ENCODE data around the gene ZNF408.

ZNF408 gene

DNA sequence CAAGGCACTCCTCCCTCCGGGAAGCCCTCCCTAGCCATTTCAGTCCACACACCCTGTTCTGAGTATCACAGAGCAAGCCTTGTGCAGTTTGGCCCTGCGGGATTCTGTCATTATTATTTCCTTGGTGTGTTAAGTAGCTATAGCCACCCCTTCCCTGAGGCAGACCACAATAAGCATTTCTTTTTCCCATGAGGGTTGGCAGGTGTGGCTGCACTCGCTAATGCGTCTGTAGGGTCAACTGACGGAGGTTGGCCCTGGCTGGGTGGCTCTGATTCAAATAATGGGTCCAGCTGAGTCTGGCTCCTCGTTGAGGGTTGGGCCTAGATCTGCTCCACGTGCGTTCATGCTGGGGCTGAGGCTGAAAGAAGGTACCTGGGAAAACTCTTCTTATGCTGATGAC, 23.3 kb downstream of the ZNF408 start:
- Histone ChIP-seq H3K4me1 (ENCODE audit: control insufficient read depth in 1 of 2, insufficient read depth in 2 of 2, low read length in 2 of 2) (no peaks in the 10 kb centered on the region), H3K9ac (ENCODE audit: low read depth in 1 of 2, low read length in 2 of 2) (no peak overlapping the region), H3K27ac (ENCODE audit: low read depth, low read length) (no peak overlapping the region), H3K9me3 (ENCODE audit: control insufficient read depth in 1 of 2, low read length in 2 of 2) (no peaks in the 10 kb centered on the region), H3K4me3 (ENCODE audit: low read depth in 1 of 2, low read length in 2 of 2) (no peak overlapping the region), H3K36me3 (ENCODE audit: control insufficient read depth in 1 of 2, insufficient read depth in 2 of 2, low read length in 2 of 2) (no peaks in the 10 kb centered on the region), H3K27me3 (ENCODE audit: control insufficient read depth in 1 of 2, insufficient read depth in 2 of 2, low read length in 2 of 2) (no peaks in the 10 kb centered on the region)

DNA sequence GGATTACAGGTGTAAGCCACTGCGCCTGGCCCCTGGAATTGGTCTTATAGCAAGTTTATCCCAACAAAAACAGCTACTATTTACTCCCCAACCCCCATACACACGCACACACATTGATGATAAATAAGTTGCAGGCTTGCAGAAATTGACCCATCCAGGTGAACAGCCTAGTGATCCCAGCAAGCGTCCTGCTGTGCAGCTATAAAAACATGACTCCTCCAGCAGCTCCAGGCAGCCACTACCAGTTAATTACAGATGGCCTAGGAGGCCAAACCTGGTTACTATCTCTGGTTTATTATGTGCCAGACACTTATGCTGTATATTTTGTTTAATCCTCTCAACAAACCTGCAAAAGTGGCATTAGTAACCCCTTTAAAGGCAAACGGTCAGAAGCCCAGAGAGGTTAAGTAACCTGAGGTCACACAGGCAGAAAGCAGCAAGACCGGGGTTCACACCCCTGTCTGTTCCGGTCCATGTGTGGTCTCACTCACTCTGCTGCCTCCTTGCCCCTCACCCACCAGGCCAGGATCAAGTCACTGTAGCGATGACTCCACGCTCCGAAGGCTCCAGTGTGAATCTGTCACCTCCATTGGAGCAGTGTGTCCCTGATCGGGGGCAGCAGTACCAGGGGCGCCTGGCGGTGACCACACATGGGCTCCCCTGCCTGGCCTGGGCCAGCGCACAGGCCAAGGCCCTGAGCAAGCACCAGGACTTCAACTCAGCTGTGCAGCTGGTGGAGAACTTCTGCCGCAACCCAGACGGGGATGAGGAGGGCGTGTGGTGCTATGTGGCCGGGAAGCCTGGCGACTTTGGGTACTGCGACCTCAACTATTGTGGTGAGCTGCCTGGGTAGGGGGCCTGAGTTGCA, 24.7 kb downstream of the ZNF408 start:
- Histone ChIP-seq H3K36me3 (ENCODE audit: control insufficient read depth in 1 of 2, insufficient read depth in 2 of 2, low read length in 2 of 2) (no peaks in the 10 kb centered on the region), H3K9ac (ENCODE audit: low read depth in 1 of 2, low read length in 2 of 2) (no peak overlapping the region), H3K4me3 (ENCODE audit: low read depth in 1 of 2, low read length in 2 of 2) (no peak overlapping the region), H3K4me1 (ENCODE audit: control insufficient read depth in 1 of 2, insufficient read depth in 2 of 2, low read length in 2 of 2) (no peaks in the 10 kb centered on the region), H3K27me3 (ENCODE audit: control insufficient read depth in 1 of 2, insufficient read depth in 2 of 2, low read length in 2 of 2) (no peaks in the 10 kb centered on the region), H3K9me3 (ENCODE audit: control insufficient read depth in 1 of 2, low read length in 2 of 2) (no peaks in the 10 kb centered on the region), H3K27ac (ENCODE audit: low read depth, low read length) (no peak overlapping the region)

DNA sequence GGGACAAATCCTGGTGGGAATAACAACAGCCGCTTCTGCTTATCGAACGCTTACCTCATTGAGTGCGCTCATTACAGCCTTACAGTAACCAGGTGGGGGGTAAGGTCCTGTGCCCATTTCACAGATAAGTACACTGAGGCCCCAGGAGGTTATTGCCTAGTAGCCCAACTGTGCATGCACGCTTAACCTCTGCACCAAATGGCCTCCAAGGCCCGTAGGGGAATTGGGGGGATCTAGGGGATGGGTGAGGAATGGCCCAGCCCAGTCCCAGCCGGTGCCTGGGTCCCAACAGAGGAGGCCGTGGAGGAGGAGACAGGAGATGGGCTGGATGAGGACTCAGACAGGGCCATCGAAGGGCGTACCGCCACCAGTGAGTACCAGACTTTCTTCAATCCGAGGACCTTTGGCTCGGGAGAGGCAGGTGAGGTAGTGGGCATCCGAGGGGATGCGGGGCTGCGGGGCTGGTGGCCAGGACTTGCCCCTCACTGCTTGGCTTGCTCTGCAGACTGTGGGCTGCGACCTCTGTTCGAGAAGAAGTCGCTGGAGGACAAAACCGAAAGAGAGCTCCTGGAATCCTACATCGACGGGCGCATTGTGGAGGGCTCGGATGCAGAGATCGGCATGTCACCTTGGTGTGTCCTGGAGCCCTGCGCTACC, 25.5 kb downstream of the ZNF408 start:
- Histone ChIP-seq H3K4me3 (ENCODE audit: low read depth in 1 of 2, low read length in 2 of 2) (no peak overlapping the region), H3K9ac (ENCODE audit: low read depth in 1 of 2, low read length in 2 of 2) (no peak overlapping the region), H3K9me3 (ENCODE audit: control insufficient read depth in 1 of 2, low read length in 2 of 2) (no peaks in the 10 kb centered on the region), H3K27me3 (ENCODE audit: control insufficient read depth in 1 of 2, insufficient read depth in 2 of 2, low read length in 2 of 2) (no peaks in the 10 kb centered on the region), H3K27ac (ENCODE audit: low read depth, low read length) (no peak overlapping the region), H3K36me3 (ENCODE audit: control insufficient read depth in 1 of 2, insufficient read depth in 2 of 2, low read length in 2 of 2) (no peaks in the 10 kb centered on the region), H3K4me1 (ENCODE audit: control insufficient read depth in 1 of 2, insufficient read depth in 2 of 2, low read length in 2 of 2) (no peaks in the 10 kb centered on the region)

DNA sequence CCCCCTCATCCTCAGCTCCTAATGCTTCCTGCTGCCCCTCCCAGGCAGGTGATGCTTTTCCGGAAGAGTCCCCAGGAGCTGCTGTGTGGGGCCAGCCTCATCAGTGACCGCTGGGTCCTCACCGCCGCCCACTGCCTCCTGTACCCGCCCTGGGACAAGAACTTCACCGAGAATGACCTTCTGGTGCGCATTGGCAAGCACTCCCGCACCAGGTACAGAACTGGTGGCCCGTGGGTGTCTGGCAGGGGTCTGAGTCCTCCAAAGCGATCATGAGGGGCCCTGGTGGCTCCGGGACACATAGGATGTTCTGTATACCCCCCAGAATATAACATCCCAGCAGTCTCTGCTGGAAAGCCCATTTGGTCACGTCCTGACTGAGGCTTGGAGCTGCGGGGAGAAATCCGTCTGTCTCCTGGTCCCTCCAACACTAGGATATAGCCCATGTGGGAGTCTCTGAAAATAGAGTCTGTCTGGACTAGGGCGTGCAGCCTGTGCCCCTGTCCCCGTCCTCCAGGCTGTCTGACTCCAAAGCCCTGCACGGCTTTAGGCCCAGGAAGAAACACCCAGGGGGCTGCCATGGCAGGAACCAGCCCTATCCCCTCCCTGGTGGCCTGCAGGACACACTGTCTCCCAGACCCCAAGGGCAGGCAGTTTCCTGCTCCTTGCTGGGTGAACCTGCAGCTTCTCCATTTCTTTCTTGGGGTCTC, 27.3 kb downstream of the ZNF408 start:
- no peaks in the 10 kb centered on the region for H3K4me1 ChIP-seq (ENCODE audit: control insufficient read depth in 1 of 2, insufficient read depth in 2 of 2, low read length in 2 of 2)
- no peak overlapping the region for H3K27ac ChIP-seq (ENCODE audit: low read depth, low read length)
- no peak overlapping the region for H3K9ac ChIP-seq (ENCODE audit: low read depth in 1 of 2, low read length in 2 of 2)
- H3K27me3 ChIP-seq (ENCODE audit: control insufficient read depth in 1 of 2, insufficient read depth in 2 of 2, low read length in 2 of 2), result no peaks in the 10 kb centered on the region
- H3K9me3 ChIP-seq (ENCODE audit: control insufficient read depth in 1 of 2, low read length in 2 of 2), result no peaks in the 10 kb centered on the region
- H3K4me3 ChIP-seq (ENCODE audit: low read depth in 1 of 2, low read length in 2 of 2), result no peak overlapping the region
- H3K36me3 ChIP-seq (ENCODE audit: control insufficient read depth in 1 of 2, insufficient read depth in 2 of 2, low read length in 2 of 2), result no peaks in the 10 kb centered on the region

DNA sequence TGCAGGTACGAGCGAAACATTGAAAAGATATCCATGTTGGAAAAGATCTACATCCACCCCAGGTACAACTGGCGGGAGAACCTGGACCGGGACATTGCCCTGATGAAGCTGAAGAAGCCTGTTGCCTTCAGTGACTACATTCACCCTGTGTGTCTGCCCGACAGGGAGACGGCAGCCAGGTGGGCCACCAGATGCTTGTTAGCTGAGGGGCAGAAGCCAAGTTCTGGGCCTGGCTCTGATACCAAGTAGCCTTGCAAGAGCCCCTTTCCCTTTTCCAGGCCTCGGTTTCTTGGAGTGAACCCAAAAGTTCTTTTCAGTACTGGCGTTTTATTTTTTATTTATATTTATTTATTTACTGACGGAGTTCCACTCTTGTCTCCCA, 27.8 kb downstream of the ZNF408 start:
- no peak overlapping the region for H3K27ac ChIP-seq (ENCODE audit: low read depth, low read length)
- H3K9me3 ChIP-seq (ENCODE audit: control insufficient read depth in 1 of 2, low read length in 2 of 2), result no peaks in the 10 kb centered on the region
- no peaks in the 10 kb centered on the region for H3K27me3 ChIP-seq (ENCODE audit: control insufficient read depth in 1 of 2, insufficient read depth in 2 of 2, low read length in 2 of 2)
- H3K9ac ChIP-seq (ENCODE audit: low read depth in 1 of 2, low read length in 2 of 2), result no peak overlapping the region
- H3K4me3 ChIP-seq (ENCODE audit: low read depth in 1 of 2, low read length in 2 of 2), result no peak overlapping the region
- H3K36me3 ChIP-seq (ENCODE audit: control insufficient read depth in 1 of 2, insufficient read depth in 2 of 2, low read length in 2 of 2), result no peaks in the 10 kb centered on the region
- no peaks in the 10 kb centered on the region for H3K4me1 ChIP-seq (ENCODE audit: control insufficient read depth in 1 of 2, insufficient read depth in 2 of 2, low read length in 2 of 2)

DNA sequence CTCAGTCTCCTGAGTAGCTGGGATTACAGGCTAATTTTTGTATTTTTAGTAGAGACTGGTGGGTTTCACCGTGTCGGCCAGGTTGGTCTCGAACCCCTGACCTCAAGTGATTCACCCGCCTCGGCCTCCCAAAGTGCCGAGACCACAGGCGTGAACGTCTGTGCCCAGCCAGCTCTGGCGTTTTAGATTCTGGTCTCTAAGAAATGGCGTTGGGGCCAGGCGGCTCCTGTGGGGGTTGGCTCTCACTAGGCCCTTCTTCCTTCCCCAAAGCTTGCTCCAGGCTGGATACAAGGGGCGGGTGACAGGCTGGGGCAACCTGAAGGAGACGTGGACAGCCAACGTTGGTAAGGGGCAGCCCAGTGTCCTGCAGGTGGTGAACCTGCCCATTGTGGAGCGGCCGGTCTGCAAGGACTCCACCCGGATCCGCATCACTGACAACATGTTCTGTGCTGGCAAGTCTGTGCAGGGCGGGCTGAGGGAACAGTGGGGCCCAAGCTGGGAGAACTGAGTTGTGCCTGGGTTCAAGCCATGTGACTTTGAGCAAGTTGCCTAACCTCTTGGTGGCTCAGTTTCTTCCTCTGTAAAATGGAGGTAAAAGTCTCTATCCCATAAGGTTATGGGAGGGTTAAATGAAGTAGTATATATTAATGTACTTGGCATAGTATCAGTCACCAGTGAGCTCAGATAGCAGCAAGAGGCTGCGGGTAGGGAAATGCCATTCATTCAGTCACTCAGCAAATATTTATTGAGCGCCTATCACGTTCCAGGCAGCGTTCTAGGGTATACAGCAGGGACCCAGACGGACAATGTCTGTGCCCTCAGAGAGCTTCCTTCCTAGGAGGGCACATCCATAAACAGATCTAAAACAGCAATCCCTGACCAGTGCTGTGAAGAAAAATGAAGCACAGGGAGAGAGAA, 28.5 kb downstream of the ZNF408 start:
- H3K4me1 ChIP-seq (ENCODE audit: control insufficient read depth in 1 of 2, insufficient read depth in 2 of 2, low read length in 2 of 2), result no peaks in the 10 kb centered on the region
- no peak overlapping the region for H3K4me3 ChIP-seq (ENCODE audit: low read depth in 1 of 2, low read length in 2 of 2)
- H3K9ac ChIP-seq (ENCODE audit: low read depth in 1 of 2, low read length in 2 of 2), result no peak overlapping the region
- H3K36me3 ChIP-seq (ENCODE audit: control insufficient read depth in 1 of 2, insufficient read depth in 2 of 2, low read length in 2 of 2), result no peaks in the 10 kb centered on the region
- no peak overlapping the region for H3K27ac ChIP-seq (ENCODE audit: low read depth, low read length)
- H3K9me3 ChIP-seq (ENCODE audit: control insufficient read depth in 1 of 2, low read length in 2 of 2), result no peaks in the 10 kb centered on the region
- H3K27me3 ChIP-seq (ENCODE audit: control insufficient read depth in 1 of 2, insufficient read depth in 2 of 2, low read length in 2 of 2), result no peaks in the 10 kb centered on the region

DNA sequence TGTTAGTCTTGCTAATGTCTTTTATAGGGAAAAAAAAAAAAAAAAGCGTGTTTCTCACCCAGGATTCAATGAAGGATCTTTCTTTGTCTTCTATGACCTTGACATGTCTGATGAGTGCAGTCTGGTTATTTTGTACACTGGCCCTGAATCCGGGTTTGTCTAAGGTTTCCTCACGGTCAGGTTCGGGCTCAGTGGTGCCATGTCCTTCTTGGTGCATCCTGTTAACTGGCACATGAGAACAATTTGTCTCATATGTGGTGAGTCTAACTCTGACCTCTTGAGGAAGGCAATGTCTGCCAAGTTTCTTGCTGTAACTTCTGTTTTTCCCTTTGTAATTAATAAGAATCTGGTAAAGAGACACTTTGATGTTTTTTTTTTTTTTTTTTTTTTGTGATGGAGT, 30.7 kb downstream of the ZNF408 start:
- no peaks in the 10 kb centered on the region for H3K36me3 ChIP-seq (ENCODE audit: control insufficient read depth in 1 of 2, insufficient read depth in 2 of 2, low read length in 2 of 2)
- H3K4me1 ChIP-seq (ENCODE audit: control insufficient read depth in 1 of 2, insufficient read depth in 2 of 2, low read length in 2 of 2), result no peaks in the 10 kb centered on the region
- H3K9ac ChIP-seq (ENCODE audit: low read depth in 1 of 2, low read length in 2 of 2), result no peak overlapping the region
- H3K9me3 ChIP-seq (ENCODE audit: control insufficient read depth in 1 of 2, low read length in 2 of 2), result no peaks in the 10 kb centered on the region
- no peaks in the 10 kb centered on the region for H3K27me3 ChIP-seq (ENCODE audit: control insufficient read depth in 1 of 2, insufficient read depth in 2 of 2, low read length in 2 of 2)
- H3K4me3 ChIP-seq (ENCODE audit: low read depth in 1 of 2, low read length in 2 of 2), result no peak overlapping the region
- no peak overlapping the region for H3K27ac ChIP-seq (ENCODE audit: low read depth, low read length)

DNA sequence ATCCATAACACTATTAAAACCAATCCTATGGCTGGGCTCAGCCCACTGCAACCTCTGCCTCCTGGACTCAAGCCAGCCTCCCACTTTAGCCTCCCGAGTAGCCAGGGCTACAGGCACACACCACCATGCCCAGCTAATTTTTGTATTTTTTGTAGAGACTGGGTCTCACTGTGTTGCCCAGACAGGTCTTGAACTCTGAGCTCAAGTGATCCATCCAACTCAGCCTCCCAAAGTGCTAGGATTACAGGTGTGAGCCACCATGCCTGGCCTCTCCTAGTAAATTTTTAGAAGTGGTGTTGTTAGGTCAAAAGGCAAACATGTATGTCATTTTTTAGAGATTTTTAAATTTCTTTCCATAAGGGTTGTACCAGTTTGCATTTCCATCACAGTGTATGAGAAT, 32.4 kb downstream of the ZNF408 start:
- H3K4me1 ChIP-seq (ENCODE audit: control insufficient read depth in 1 of 2, insufficient read depth in 2 of 2, low read length in 2 of 2), result no peaks in the 10 kb centered on the region
- no peak overlapping the region for H3K4me3 ChIP-seq (ENCODE audit: low read depth in 1 of 2, low read length in 2 of 2)
- H3K27ac ChIP-seq (ENCODE audit: low read depth, low read length), result no peak overlapping the region
- no peaks in the 10 kb centered on the region for H3K27me3 ChIP-seq (ENCODE audit: control insufficient read depth in 1 of 2, insufficient read depth in 2 of 2, low read length in 2 of 2)
- H3K9me3 ChIP-seq (ENCODE audit: control insufficient read depth in 1 of 2, low read length in 2 of 2), result no peaks in the 10 kb centered on the region
- no peak overlapping the region for H3K9ac ChIP-seq (ENCODE audit: low read depth in 1 of 2, low read length in 2 of 2)
- H3K36me3 ChIP-seq (ENCODE audit: control insufficient read depth in 1 of 2, insufficient read depth in 2 of 2, low read length in 2 of 2), result no peaks in the 10 kb centered on the region

DNA sequence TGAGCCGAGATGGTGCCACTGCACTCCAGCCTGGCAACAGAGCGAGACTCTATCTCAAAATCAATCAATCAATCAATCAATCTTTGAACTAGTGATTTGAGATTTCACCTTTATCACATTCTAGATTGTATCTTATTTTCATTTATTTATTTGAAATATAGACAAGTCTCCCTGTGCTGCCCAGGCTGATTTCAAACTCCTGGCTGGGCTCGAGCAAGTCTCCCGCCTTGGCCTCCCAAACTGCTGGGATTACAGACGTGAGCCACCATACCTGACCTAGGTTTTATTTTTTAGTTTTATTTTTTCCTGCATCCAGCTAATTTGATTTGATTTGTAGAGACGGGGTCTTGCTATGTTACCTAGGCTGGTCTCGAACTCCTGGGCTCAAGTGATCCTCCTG, 35.3 kb downstream of the ZNF408 start:
- H3K27ac ChIP-seq (ENCODE audit: low read depth, low read length), result no peak overlapping the region
- H3K27me3 ChIP-seq (ENCODE audit: control insufficient read depth in 1 of 2, insufficient read depth in 2 of 2, low read length in 2 of 2), result no peaks in the 10 kb centered on the region
- H3K4me3 ChIP-seq (ENCODE audit: low read depth in 1 of 2, low read length in 2 of 2), result no peak overlapping the region
- H3K9ac ChIP-seq (ENCODE audit: low read depth in 1 of 2, low read length in 2 of 2), result no peak overlapping the region
- H3K36me3 ChIP-seq (ENCODE audit: control insufficient read depth in 1 of 2, insufficient read depth in 2 of 2, low read length in 2 of 2), result no peaks in the 10 kb centered on the region
- no peaks in the 10 kb centered on the region for H3K4me1 ChIP-seq (ENCODE audit: control insufficient read depth in 1 of 2, insufficient read depth in 2 of 2, low read length in 2 of 2)
- no peaks in the 10 kb centered on the region for H3K9me3 ChIP-seq (ENCODE audit: control insufficient read depth in 1 of 2, low read length in 2 of 2)

All from duodenal mucosa (tissue), 2 donors.